HG03354 (cell line): Measurements from ENCODE around the gene TLE7.

Experiments
- ATAC-seq: cut with Tn5 transposase; IDR thresholded peaks from one replicate; pipeline ENCODE4 v1.9.1; 2021; ENCODE audit warnings: mild to moderate bottlenecking; ENCODE audit not compliant: unreplicated experiment, poor library complexity, severe bottlenecking

The TLE7 gene

GRCh38 chr16:71453036-71453435 is 11.2 kb upstream of the TLE7 start:
- ATAC-seq, result no peak

GRCh38 chr16:71449020-71449419 is 7.2 kb upstream of the TLE7 start:
- ATAC-seq, result no peak

- no peak for ATAC-seq
These were observed 6.5 kb upstream of the TLE7 start for GRCh38 chr16:71448274-71448866.

- no peak for ATAC-seq
These were observed 1.9 kb upstream of the TLE7 start for GRCh38 chr16:71443714-71444113.

GRCh38 chr16:71441348-71442050 is 355 bp downstream of the TLE7 start:
- ATAC-seq, result no peak

DNA sequence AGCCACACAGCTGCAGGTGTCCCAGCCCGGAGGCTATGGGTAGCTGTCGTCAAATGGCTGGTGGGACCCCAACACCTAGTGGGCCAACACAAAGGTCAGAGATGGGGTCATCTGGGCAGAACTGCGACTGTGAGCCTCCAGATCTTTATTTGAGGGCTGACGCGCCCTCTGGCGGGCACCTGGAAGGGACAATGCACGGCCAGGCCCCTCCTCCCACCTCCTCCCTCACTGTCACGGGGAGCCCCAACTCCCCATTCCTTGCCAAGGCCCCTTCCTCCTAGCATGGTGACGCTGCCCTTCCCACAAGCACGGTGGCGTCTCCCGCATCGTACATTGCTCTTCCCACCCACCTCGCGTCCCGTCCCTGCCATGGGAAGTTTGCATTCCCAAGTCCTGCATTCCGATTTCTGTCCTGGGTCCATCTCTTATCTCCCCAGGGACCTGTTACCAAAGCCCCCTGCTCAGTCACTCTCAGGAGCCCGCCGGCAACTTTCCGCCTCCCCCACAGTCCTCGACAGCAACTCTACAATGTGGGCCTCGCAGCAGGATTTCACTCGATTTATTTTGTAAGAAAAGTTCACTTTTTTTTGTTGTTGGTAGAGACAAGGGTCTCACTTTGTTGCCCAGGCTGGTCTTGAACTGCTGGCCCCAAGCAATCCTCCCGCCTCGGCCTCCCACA is 1.0 kb downstream of the TLE7 start:
- no peak for ATAC-seq

GRCh38 chr16:71439523-71439922 is 2.3 kb downstream of the TLE7 start:
- no peak for ATAC-seq

DNA sequence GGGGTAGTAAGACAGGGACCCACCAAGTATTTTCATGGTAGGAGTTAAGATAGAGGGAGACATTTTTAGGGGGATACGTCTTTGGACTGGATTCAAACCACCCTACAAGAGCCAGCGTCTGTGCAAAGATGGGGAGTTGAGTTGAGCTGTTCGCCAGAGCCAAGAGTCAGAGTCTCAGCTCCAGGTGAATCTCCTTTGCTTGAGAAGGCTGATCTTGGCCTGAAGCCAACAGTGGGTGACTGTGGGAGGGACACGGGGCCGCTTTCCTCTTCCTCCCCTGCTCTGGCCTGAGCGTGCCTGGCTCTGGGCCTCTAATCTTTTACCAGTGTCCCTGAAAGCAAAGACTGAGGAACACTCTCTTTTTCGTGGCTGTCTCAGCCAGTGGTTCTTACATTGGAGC is 5.4 kb downstream of the TLE7 start:
- ATAC-seq, result no peak

DNA sequence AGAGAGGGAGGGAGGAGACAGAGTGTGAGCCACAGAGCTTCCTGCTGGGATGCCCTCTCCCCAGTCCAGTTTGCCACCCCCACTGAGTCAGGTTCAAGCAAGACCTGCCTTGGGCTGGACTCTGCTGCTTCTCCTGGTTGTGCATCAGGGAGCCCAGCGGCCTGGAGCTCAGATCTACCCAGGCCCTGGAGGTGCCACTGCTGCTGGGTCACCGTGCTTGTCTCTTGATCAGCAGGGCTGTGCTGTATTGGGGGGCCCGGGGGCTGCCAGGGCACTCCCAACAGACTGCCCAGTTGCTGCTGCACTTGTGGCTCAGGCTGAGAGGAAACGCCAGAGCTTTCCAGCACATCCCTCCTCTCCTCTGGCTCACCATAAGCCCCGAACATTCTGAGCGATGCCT is 8.9 kb downstream of the TLE7 start:
- ATAC-seq, result no peak

DNA sequence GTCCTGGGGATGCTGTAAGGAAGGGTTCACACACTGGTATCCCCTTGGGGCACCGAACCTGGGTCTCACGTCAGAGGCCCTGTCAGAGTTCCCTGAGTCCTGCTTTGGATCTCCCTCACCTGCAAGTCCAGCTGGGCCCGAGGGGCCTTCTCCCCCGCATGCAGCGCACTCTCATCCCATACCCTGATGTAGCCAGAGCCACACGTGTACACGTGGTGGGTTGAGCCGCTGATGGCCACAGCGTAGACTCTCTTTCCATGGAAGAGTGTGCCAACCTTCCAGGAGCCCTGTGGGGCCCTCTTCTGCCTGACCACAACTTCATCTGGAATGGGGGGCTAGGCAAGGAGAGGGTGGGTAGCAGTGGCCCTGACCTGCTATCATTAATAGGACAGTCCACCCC is 9.9 kb downstream of the TLE7 start:
- ATAC-seq, result no peak

DNA sequence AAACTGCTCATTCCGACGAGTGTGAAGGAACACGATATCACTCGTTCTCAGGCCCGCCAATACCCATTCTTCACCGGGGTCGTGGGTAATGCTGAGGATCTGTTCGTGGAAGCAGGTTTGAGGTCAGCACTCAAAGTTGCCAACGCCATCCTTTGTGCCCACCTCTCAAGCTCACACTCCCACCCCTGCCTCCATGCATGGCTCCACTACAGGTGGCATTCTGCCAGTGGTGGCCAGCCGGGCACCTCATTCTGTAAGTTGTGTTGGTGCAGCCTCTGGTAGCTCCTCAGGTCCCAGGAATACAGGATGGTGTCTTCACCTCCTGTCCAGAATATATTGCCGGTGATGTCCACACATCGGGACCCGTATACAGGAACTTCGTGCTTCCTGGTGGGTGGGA is 10.7 kb downstream of the TLE7 start:
- ATAC-seq, result no peak

DNA sequence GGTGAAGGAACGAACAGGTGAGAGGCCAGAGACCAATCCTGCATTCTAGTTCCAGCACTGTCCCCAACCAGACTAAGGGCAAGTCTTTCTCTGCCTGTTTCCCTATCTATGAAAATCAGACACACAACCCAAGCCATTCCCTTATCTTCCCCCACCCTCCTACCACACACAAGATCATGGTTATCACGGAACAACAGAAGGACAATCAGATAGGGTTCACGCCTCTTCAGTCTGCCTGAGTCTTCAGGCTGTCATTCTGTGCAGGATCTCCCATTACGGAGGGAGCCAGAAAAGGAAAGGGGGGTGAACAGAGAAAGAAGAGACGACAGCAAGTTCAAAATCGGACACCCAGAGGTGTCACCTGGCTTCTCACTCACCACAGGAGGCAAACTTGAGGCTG is 11.1 kb downstream of the TLE7 start:
- ATAC-seq, result no peak

DNA sequence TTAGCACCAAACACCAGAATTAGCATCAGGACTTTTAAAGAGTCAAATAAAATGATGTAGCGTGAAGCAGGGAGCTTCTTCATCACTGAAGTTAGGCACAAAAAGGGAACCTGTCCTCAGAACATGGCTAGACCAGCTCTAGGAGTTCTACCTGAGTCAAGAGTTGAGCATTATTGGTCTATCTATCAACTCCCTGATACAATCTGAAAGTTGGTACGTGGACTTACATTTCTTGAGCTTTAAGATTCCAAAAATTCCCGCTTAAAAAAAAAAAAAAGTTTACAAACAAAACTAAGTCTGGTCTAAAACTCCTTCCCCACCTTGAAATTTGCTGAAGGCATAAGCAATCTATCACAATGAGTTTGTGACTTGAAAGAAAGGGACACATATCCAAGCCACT is 12.3 kb downstream of the TLE7 start:
- no peak for ATAC-seq

GRCh38 chr16:71428883-71429282 is 13.0 kb downstream of the TLE7 start:
- ATAC-seq, result no peak

GRCh38 chr16:71428385-71428784 is 13.5 kb downstream of the TLE7 start:
- ATAC-seq, result no peak

GRCh38 chr16:71426880-71427615 is 14.8 kb downstream of the TLE7 start:
- peak; percentile 5 for ATAC-seq

GRCh38 chr16:71426069-71426879 is 15.6 kb downstream of the TLE7 start:
- ATAC-seq, result peak; percentile 78

- no peak for ATAC-seq
These were observed 16.1 kb downstream of the TLE7 start for GRCh38 chr16:71425746-71426068.

DNA sequence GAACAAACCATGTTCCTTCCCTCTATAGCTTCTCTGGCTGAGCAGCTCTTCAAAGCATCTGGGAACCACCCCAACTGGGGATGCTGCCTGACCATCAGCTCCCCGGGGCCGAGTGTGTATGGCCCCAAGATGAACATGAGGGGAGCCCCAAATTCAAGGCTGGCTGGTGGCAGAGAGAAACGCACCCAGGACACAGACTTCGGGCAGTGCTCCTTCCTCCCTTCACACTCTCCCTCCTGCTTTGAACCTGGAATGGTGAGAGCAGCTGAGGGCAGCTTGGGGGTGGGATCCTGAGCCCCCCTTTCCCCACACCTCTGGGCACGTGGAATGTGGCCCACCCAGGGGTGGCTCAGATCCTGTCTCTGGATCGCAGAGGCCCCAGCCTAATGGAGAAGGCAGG is 17.2 kb downstream of the TLE7 start:
- ATAC-seq, result no peak

GRCh38 chr16:71423865-71424264 is 18.0 kb downstream of the TLE7 start:
- no peak for ATAC-seq
